DMS53 treated with DMSO at 0.1 percent for 48 hours (cell line): ENCODE results near the gene INPP4B.
"Not testable (repeated sequence)": the region's sequence is repeated elsewhere in the genome, so short reads cannot be mapped to it uniquely, and the experiment has no call there.

Experiments used
- DNase-seq: peaks from one replicate; lab custom pipeline; 2025; ENCODE audit not compliant: unreplicated experiment; lab: John Stamatoyannopoulos, UW

INPP4B gene

DNA sequence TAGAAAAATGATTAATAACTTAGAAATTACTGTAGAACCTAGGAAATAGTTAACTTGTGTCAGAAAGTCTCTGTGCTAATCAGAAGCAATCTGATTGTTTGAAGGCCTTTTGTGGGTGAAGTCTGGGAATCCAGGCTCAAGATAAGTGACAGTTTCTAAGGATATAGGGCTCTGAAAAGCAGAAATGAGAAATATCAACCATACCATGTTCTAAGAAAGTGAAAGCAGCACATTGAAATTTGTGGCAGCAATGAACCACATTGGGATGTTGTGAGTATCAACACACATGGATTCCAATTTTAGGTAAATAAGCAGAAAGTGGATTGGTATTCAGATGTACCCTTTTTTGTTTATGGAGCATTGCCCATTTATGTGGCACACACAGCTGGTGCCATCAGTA, 745.2 kb downstream of the INPP4B start:
- DNase-seq = no peak

DNA sequence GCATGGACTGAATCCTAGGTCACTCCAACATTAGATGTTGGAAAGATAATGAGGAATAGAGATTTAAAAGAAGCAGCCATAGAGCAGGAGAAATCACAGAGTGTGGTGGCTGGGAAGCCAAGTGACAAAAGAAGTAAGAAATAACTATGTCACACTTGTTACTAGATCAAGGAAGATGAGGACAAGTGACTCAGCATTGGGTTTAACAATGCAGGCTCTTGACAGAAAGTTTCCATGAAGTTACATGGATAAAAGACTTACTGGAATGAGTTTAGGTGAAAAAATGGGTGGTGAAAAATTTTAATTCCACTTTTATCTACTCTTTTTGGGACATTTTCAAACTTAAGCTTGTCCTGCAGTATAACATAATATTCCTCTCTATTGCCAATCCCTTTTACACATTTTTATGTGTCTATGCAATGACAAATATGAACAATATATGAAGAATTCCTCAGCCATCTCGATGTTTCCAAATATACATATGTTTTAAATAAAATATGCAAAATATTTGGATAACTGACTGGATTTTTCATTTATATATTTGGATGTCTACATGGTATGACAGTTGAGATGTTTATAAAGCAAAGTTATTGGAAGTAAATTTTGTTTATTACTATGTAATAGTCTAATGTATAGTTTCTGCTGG, 747.1 kb downstream of the INPP4B start:
- no peak for DNase-seq

DNA sequence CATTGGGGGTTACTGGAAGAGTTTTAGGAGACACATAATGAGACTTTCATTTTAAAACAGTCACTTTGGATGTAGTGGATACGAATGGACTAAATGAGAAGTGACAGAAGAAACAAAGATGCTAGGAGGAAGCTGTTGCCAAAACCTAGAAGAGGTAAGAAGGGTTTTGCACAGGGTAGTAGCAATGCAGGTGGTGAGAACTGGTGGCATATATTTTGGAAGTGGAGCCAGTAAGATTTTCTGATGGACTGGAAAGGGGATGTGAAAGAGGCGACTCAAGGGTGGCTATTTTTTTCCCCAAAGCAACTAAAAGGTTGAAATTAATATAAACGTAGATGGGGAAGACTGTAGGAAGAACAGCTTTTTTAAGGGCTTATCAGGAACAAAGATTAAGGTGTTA, 747.7 kb downstream of the INPP4B start:
- DNase-seq = no peak

DNA sequence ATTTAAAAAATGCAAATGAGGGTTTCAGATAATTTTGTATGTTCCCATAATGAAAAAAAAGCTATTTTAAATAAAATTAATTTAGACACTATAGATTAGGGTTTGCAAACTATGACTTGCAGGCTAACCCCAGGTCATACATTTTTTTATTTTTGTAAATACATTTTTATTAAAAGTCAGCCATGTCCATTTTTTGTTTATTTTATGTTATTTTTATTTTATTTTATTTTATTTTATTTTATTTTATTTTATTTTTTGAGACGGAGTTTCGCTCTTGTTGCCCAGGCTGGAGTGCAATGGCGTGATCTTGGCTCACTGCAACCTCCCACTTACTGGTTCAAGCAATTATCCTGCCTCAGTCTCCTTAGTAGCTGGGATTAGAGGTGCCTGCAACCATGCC, 749.1 kb downstream of the INPP4B start:
- DNase-seq = no peak

DNA sequence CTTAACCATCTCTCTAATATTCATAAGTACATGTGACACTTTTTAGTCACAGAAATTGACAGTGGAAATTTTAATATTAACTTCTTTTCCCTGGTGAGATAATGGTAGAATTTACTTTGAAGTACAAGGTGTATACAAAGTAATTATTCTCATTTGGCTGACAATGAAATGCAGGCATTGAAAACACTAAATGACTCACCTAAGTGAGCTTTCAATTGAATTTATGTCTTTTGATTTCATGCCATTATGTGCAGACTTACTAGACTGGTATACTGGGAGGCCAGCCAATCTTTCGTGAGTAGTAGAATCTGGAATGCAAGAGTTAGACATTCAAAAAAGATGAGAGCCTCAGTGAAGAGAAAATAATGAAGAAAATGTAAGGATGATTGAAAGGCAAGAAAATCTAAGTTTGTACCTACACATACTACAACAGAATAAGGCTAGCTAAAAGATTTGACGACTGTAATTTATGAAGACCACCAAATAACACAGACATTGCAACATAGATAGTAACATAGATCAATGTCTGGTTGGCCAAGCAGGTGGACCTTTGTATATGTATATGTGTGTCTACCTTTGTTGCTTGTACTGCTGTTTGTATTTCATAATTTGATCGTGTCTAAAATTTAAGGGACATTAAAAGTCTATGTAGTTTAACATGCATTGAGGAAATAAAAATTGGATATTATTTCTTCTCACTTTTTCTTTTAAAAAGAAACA, 750.1 kb downstream of the INPP4B start:
- no peak for DNase-seq

DNA sequence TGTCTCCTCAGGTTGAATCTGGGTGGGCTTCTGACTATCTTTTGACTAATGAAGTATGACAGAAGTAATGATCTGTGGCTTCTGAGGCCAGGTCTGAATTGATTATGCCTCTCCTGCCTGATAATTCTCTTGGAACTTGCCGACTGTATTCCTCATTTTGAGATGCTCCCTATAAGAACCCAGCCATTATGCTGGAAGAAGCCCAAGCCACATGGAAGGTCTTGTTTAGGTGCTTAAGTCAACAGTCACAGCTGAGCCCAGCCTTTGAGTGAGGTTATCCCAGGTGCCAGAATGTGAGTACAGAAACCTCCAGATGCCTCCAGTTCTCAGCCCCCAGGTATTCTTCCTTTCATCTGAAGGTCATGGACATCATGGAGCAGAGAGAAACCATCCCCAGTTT, 753.2 kb downstream of the INPP4B start:
- no peak for DNase-seq

DNA sequence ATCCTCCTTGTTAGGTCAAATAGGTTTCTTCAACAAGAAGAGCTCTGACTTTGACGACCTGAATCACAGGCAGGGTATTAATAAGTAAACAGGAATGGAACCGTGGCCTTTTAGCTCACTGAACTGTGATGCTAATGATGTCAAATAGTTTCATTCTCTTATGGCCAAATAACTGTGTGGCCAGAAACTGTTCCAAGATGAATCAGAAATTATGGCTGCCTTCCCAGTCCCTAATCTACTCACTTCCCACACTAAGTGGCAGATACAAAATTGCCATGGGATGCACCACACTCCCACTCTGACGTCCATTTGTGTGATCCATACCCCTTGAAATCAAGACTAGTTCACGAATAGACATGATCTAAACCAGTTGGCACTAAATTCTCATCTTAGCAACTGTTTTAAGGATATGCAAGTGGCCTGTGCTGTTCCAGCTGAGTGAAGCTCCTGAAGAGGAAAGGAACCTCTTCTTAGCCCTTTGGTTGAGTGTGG, 754.4 kb downstream of the INPP4B start:
- DNase-seq = no peak

DNA sequence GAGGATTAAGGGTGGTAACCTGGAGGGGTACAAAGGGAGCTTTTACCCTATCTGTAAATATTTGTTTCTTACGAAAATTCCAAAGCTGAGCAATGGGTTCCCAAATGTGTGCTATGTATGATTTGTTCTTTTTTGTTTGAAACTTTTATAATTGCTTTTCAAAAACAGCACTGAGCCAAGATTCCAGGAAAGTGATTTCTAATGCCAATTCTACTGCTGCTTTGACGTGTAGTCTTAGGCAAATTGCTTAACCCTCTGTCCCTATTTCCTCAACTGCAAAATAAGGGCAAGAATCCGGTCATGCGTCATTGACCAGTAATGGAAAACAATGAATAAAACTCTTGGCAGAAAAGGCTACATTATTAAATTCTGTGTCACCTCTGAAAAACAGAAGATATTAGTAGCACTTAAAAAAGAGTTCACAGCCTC, 755.0 kb downstream of the INPP4B start:
- DNase-seq = no peak

DNA sequence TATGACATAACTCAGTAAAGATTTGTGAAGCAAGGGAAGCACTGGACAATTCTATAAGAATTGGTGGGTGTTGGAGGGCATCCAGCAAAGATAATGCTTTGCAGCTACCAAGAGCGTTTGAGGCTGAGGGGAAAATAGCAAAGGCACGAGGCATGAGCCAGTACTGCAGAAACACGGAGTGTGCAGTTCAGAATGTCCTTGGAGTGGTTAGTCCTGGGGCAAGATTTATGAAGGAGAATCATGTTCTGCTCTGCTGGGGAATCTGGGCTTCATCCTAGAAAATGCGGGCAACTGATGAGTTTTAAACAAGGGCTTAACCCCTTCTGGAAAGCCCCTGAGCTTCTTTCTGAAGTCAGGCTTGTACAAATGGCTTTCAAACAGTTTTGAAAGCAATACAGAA, 757.2 kb downstream of the INPP4B start:
- DNase-seq = no peak

DNA sequence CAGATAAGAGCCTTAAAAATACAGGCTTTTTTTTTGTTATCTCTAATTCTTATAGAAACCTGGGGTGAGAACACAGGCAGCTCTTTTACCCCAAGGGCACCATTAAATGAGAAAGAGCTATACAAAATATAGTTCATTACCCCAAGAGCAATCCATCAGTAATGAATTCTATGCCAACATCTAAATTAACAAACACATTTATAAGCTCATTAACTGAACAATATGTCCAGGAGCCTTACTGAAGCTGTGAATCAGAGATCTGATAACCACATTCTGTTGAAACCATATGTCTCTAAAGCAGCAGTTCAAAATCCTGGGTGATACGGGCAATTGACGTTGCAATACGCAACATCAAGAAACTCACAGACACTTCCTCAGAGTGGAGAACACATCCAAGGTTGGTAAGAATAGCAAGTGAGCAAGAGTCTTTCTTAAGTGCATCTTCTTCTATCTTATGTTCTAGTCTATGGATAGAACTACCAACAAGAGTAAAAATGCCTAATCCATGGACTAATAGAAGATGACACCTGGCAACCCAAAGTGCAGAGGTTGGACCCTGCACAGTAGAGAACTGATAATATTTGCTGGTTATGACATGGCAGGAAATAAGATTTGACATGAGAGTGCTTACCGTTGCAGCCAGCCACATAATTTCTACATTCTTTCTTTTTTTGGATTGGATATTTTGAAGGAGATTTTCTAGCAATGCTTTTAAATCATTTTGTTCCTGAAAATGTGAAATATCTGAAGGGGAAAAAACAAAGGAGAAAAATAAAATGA, 760.4 kb downstream of the INPP4B start:
- no peak for DNase-seq

DNA sequence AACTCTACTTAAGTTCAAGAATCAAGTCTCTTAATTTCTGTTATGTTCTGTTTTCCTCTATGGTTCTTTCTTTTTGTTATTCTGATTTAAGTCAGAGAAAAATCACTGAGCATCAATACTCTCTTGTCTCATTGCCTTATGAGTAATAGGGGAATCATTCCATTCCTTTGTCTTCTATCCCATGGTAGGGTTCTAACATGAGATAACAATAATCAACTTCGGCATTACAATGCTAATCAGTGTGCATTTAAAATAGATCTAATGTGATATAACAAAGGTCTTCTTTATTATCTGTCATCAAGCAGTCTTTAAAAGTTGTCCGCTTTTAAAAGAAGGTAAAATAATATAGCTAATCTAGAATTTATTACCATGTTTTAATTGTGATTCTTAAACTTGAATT, 762.8 kb downstream of the INPP4B start:
- no peak for DNase-seq

DNA sequence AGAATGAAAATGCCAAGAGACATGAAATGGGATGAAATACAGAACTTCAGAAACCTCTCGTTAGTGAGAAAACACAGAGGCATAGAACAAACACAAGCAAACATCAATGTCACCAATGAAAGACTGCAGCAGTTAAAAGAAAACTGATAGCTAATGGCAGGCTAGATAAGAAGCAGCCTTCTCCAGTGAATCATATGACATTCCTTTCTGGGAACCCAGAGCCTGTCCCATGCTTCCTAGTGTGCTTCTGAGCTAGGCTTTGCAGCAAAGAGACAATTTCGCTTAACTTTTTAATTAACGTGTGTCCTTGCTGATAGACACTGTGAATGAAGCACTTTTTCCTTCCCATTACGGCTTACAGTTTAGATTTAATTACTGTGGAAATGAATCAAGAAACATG, 765.1 kb downstream of the INPP4B start:
- no peak for DNase-seq

DNA sequence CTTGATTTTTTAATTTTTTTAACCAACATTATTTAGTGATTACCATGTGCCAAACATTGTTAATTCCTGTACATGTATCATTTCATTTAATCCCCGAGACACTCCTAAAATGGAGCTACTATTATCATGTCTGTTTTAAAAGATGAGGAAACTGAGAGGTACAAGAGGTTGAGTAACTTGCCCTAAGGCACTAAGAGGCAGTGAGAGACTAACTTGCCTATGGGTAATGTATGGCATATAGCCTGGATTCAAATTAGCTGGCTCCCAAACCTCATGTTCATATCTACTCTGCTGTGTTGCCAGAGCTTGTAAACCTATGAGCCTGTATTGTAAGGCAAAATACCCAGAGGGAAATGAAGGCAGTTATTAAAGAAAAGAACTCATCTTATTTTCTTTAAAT, 766.1 kb downstream of the INPP4B start:
- no peak for DNase-seq

DNA sequence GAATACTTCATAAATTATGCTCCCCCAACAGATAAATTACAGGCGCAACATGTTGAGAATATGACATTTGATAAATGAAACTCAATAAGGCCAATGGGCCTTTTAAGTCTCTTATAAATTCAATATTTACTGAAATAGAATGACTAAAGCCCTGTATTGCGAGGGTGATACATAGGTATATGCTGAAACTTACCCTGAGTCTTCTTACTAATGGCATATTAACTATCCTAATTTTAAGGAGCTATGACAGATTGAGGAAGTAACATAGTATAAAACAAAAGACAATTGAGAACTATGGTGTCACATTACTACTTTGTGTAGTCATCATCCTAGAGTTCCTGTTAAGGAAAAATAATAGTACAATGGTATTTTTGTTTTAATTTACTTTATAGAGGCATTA, 769.1 kb downstream of the INPP4B start:
- no peak for DNase-seq

DNA sequence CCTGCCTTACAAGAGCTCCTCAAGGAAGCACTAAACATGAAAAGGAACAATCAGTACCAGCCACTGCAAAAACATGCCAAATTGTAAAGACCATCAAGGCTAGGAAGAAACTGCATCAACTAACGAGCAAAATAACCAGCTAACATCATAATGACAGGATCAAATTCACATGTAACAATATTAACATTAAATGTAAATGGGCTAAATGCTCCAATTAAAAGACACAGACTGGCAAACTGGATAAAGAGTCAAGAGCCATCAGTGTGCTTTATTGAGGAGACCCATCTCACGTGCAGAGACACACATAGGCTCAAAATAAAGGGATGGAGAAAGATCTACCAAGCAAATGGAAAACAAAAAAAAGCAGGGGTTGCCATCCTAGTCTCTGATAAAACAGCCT, 777.8 kb downstream of the INPP4B start:
- DNase-seq = not testable (repeated sequence)

DNA sequence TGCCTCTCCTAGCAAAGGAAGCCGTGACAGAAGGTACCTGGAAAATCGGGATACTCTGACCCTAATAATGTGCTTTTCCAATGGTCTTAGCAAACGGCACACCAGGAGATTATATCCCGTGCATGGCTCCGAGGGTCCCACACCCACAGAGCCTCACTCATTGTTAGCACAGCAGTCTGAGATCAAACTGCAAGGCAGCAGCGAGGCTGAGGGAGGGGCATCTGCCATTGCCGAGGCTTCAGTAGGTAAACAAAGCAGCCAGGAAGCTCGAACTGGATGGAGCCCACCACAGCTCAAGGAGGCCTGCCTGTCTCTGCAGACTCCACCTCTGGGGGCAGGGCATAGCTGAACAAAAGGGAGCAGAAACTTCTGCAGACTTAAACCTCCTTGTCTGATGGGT, 779.5 kb downstream of the INPP4B start:
- DNase-seq = not testable (repeated sequence)

DNA sequence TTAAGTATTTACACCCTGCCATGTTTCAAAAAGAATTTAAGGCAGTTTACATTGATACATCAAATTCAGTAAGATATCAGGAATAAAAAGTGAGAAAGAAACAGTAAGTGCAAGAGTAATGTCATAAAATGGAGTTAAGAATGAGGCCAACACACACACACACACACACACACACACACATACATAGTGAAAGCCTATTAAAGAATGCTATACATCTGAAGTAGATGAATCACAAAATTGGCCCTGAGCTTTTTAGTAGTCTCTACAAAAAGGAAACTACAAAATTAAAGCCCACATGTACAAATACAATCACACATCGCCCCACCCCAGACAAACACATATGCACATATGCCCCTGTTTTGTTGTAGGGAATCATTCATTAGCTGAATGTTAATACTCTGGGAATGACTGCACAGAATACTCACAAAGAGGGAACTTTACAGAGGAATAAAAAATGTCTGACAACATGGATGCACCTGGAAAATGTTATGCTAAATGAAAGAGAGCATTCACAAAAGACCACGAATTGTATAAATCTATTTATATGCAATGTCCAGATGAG, 780.9 kb downstream of the INPP4B start:
- DNase-seq = no peak

DNA sequence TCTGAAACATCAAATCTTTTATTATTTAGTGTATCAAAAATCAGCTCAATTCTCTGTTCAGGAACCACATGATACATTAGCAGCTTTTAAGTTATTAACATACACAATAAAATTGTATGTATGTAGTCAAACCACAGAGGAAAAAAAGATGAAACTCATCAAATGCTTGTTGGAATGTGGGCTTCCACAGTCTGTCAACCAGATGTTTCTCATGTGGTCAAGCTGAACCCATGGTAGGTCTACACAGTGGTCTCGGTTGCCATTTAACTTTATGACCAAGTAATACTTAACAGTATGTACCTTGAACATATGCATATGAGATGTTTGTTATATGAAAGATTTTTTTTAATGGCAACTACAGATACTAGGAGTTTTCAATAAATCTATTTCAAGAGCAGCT, 781.9 kb downstream of the INPP4B start:
- no peak for DNase-seq

DNA sequence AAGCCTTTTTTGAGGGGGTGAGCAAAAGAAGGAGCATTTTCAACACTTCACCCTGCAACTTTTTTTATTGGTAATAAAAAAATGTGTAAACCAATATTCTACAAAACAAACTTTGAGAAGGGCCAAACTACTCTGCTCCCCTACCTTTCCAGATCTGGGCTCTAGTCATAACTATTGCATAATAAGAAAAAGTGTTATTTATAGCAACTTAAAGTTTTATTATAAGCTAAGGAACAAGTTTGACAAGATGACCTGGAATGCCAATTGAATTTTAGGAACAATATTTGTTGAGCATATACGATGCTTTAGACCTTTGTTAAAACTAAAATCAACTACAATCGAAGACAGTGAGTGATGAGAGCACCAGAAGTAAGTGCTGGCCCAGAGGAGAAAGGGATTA, 800.1 kb downstream of the INPP4B start:
- DNase-seq = no peak

DNA sequence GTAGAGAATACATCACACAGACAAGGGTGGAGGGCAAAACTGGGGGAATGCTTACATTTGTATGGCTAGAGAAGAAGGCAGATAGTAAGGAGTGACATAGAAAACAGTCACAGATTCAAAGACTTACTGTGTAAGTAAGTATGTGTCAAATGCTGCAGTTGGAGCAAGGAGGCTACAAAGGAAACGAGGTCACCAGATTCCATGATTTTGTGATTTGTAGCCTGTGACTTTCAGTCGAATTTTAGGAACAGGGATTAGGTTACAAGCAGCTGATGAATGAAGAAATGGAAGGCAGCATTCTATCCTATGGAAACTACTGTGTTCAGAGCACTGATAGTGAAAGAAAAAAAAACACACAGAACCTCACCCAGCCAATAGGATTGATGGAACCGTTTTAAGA, 801.8 kb downstream of the INPP4B start:
- DNase-seq = no peak

DNA sequence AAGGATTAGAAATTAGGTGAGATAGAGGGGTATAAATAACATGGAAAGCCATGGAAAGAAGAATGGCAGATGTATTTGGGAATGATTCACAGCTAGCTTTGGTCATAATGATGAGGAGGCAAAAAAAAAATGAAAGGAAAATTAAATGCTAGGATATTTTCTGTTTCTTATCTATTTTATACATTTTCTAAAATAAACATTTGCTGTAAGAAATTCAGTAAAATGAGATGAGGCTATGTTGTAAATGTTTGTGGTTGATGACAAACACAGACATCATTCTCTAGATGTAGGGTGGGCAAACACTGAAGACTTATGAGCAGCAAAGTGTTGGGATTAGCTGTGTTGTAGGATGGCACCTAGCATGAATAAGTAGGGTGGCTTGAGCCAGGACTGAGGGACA, 802.6 kb downstream of the INPP4B start:
- DNase-seq = no peak

DNA sequence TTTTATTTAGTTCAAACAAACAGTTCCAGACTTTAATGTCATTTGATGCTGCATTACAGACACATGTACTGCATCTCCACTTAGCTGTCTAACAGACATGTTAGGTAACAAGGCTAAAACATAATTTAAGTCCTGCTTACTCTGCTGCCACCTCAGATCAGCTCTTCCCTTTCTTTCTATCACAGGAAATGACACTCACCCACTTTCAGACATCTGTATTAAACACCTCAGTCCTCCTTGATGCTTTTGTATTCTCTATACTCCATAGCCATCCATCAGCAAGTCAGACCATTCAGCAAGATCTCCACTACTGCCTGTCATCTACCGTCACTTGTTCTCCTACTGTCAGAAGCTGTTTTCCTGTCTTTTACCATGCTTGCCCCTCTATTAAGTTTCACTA, 804.3 kb downstream of the INPP4B start:
- no peak for DNase-seq
